ENCODE measurements around the gene AGPAT2.

DNA sequence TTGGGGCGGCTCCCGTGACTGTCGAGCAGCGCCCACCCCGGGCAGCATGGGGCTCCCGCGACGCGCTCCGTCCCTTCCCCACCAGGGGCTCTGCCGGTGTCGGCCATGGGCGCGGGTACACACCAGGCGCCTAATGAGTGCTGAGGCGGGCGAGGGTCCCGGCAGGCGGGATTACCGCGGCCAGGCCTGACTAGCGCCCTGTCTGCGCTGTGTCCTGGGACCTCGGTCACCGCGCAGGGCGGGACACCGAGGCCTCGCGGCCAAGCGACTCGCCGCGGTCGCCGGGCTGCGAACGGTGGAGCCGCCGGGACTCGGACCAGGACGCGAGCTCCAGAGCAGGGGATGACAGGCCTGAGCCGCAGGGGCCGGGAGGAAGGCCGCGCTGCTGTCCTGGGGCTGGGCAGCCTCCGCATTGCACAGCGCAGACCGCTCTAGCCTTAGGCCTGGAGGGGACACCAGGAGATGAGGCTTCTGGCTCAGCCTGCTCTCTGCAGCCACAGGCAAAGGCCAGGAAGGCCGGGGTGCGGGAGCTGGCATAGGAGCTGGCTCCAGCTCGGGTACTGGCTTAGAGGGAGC is 41.4 kb upstream of the AGPAT2 start:
- no peak for TF ChIP-seq CTCF (conservative IDR thresholded peaks at IDR 0.05; ENCODE audit: low read depth in 2 of 2)
- no peak for TF ChIP-seq EZH2 (IDR thresholded peaks at IDR 0.05; ENCODE audit: low read depth, unreplicated experiment)
- TF ChIP-seq REST (IDR thresholded peaks at IDR 0.05; ENCODE audit: unreplicated experiment), result no peak
- TF ChIP-seq POLR2AphosphoS5 (IDR thresholded peaks at IDR 0.05; ENCODE audit: low read depth), result no peak
- TF ChIP-seq ZNF114 (CRISPR knock-in tag; IDR thresholded peaks at IDR 0.05), result no peak
- TF ChIP-seq CREB1 (CRISPR knock-in tag; IDR thresholded peaks at IDR 0.05; ENCODE audit: low read depth), result no peak
- TF ChIP-seq EZH2phosphoT487 (IDR thresholded peaks at IDR 0.05; ENCODE audit: unreplicated experiment), result no peak
- TF ChIP-seq ZNF331 (CRISPR knock-in tag; IDR thresholded peaks at IDR 0.05; ENCODE audit: low read depth), result no peak
